Fibroblast of lung (primary cell): ENCODE results near the gene RAD51AP1. TPM values are rescaled to one million over a fixed set of nuclear protein-coding genes. Genes with fewer than 3 reads are reported as not detected.

Experiments used
- DNase-seq, 2 donors: peaks; one replicate each; pipeline versions ENCODE4 v3.0.0 to v3.0.0-alpha.2; 2010; ENCODE audit warnings: low read depth in 2 of 2
- H2AFZ ChIP-seq: 2 replicates; pipeline ENCODE4 v1.5.1; 2012; ENCODE audit warnings: low read length, control low read depth, inconsistent platforms
- H3K27ac ChIP-seq: 2 replicates; pipeline ENCODE4 v1.5.1; 2011; ENCODE audit warnings: low read length, control low read depth; ENCODE audit not compliant: insufficient read depth
- H3K27me3 ChIP-seq: 2 replicates; pipeline ENCODE4 v1.5.1; 2011; ENCODE audit warnings: mild to moderate bottlenecking, low read length; ENCODE audit not compliant: control insufficient read depth, insufficient read depth
- H3K36me3 ChIP-seq: 2 replicates; pipeline ENCODE4 v1.5.1; 2011; ENCODE audit warnings: low read length; ENCODE audit not compliant: control insufficient read depth, insufficient read depth
- H3K4me1 ChIP-seq: 2 replicates; pipeline ENCODE4 v1.5.1; 2011; ENCODE audit warnings: low read length; ENCODE audit not compliant: control insufficient read depth, insufficient read depth; ENCODE audit errors: extremely low read depth
- H3K4me2 ChIP-seq: 2 replicates; pipeline ENCODE4 v1.5.1; 2011; ENCODE audit warnings: low read length, control low read depth; ENCODE audit not compliant: insufficient read depth; ENCODE audit errors: extremely low read depth
- H3K4me3 ChIP-seq, 4 experiments: fragments of 200-600 bp in 1 of 4; sonication (generic) in 1 of 4; replicated peaks in 1 of 4; 2 replicates each; pipeline ENCODE4 v1.5.1; 2011 to 2016; ENCODE audit warnings: low read length in 4 of 4, low read depth in 3 of 4, mild to moderate bottlenecking in 3 of 4, control low read depth in 2 of 4, inconsistent platforms in 1 of 4, mixed read lengths in 1 of 4; ENCODE audit not compliant: insufficient read depth in 1 of 4; ENCODE audit errors: control extremely low read depth in 1 of 4
- H3K79me2 ChIP-seq: 2 replicates; pipeline ENCODE4 v1.5.1; 2012; ENCODE audit warnings: mild to moderate bottlenecking, low read length, inconsistent platforms; ENCODE audit not compliant: control insufficient read depth, insufficient read depth
- H3K9ac ChIP-seq: 2 replicates; pipeline ENCODE4 v1.5.1; 2011; ENCODE audit warnings: mild to moderate bottlenecking, low read length, control low read depth; ENCODE audit not compliant: insufficient read depth
- H3K9me3 ChIP-seq: 2 replicates; pipeline ENCODE4 v1.5.1; 2012; ENCODE audit warnings: low read depth, low read length; ENCODE audit not compliant: control insufficient read depth, insufficient read depth
- H4K20me1 ChIP-seq: 2 replicates; pipeline ENCODE4 v1.5.1; 2011; ENCODE audit warnings: low read length; ENCODE audit not compliant: control insufficient read depth, insufficient read depth; ENCODE audit errors: extremely low read depth
- EZH2 ChIP-seq: IDR thresholded peaks from 2 replicates; pipeline ENCODE4 v1.5.1; 2012; ENCODE audit warnings: low read length, control low read depth, mild to moderate bottlenecking; ENCODE audit errors: missing control alignments
- polyA plus RNA-seq, 2 donors: library from polyadenylated mRNA; depleted of rRNA in 1 of 2; stranded (reverse) in 1 of 2; unstranded in 1 of 2; fragments of >200 nt; gene quantifications; 2 replicates each; pipeline ENCODE4 v1.2.1, GENCODE V29; 2011 to 2012; ENCODE audit warnings: missing spikeins in 1 of 2
- total RNA-seq: library from RNA; depleted of rRNA; stranded (reverse); fragments of >200 nt; gene quantifications from 2 replicates; pipeline ENCODE4 v1.2.1, GENCODE V29; 2014
- TF ChIP-seq, protein P1 (sequence below), 2 donors: IDR thresholded peaks in 1 of 2; conservative IDR thresholded peaks in 1 of 2; 1 replicate in 1 of 2; 2 replicates in 1 of 2; pipeline ENCODE4 v1.5.1; 2011 to 2012; ENCODE audit warnings: low read length in 2 of 2, control low read depth in 1 of 2, inconsistent platforms in 1 of 2, low read depth in 1 of 2, mild to moderate bottlenecking in 1 of 2

The RAD51AP1 gene
- total and polyA plus RNA-seq, 2 donors (not counting 1 experiment from before 2014, with no cell fraction given), result 4.1 to 11.0 TPM

DNA sequence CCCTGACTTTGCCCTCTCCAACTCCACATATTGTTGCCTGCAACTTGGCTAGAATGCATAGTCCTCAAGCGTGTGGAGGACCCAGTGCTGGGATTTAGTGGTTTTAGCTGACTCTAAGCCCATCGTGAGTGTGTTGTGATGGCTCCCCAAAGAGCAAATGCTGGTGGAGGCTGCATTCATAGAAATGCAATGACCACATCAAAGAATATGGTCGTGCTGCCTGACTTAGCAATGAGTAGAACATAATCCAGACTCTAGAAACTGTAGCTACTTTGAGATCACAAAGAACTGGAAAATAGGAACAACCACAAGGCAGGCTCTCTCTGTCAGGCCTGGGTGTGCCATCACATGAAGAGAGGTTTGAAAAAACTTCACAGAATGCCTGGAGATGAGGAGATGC, 24.6 kb downstream of the RAD51AP1 start:
- TF ChIP-seq, protein P1, sequence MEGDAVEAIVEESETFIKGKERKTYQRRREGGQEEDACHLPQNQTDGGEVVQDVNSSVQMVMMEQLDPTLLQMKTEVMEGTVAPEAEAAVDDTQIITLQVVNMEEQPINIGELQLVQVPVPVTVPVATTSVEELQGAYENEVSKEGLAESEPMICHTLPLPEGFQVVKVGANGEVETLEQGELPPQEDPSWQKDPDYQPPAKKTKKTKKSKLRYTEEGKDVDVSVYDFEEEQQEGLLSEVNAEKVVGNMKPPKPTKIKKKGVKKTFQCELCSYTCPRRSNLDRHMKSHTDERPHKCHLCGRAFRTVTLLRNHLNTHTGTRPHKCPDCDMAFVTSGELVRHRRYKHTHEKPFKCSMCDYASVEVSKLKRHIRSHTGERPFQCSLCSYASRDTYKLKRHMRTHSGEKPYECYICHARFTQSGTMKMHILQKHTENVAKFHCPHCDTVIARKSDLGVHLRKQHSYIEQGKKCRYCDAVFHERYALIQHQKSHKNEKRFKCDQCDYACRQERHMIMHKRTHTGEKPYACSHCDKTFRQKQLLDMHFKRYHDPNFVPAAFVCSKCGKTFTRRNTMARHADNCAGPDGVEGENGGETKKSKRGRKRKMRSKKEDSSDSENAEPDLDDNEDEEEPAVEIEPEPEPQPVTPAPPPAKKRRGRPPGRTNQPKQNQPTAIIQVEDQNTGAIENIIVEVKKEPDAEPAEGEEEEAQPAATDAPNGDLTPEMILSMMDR (conservative IDR thresholded peaks at IDR 0.05 in 1 of 2, IDR thresholded peaks at IDR 0.05 in 1 of 2; ENCODE audit: low read depth in 1 of 2, low read length in 2 of 2), result no peak
- no peak for TF ChIP-seq EZH2
- no peak for DNase-seq
- no peak overlapping the region for H2AFZ ChIP-seq

DNA sequence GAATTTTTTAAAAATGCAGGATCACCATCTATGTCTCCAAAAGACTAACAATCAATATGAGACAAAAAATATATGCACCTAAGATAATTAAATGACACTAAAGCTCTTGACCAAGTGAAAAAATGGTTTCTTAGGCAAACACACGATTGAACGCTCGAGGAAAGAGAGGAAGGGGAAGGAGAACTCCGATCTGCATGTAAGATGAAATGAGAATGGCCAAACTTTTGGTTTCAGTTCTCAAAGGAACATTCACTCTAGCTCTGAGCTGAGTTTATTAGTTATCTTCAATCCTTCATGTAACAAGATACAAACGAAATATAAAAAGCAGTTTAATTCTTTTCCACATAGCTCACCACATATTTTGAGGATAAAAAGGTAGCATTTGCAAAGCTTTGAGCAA, 26.1 kb downstream of the RAD51AP1 start:
- Histone ChIP-seq H3K27me3 (no peaks in the 10 kb centered on the region), H3K4me3 (no peak overlapping the region), H4K20me1 (no peaks in the 10 kb centered on the region), H3K27ac (no peak overlapping the region), H3K9me3 (no peaks in the 10 kb centered on the region), H2AFZ (no peak overlapping the region), H3K9ac (no peak overlapping the region), H3K4me1 (peaks cover 6% of the 10 kb centered on the region), H3K36me3 (no peaks in the 10 kb centered on the region), H3K4me2 (no peak overlapping the region), H3K79me2 (no peaks in the 10 kb centered on the region)
- TF ChIP-seq, protein P1 (conservative IDR thresholded peaks at IDR 0.05 in 1 of 2, IDR thresholded peaks at IDR 0.05 in 1 of 2; ENCODE audit: low read depth in 1 of 2, low read length in 2 of 2), result no peak
- no peak for TF ChIP-seq EZH2
- DNase-seq, result no peak

More for the DNA sequence above, 24.6 kb downstream of the RAD51AP1 start:
- Histone ChIP-seq H3K4me1 (peaks cover 6% of the 10 kb centered on the region), H3K36me3 (no peaks in the 10 kb centered on the region), H3K4me2 (no peak overlapping the region), H3K4me3 (no peak overlapping the region), H3K27ac (no peak overlapping the region), H3K9ac (no peak overlapping the region), H3K9me3 (no peaks in the 10 kb centered on the region), H4K20me1 (no peaks in the 10 kb centered on the region), H3K79me2 (no peaks in the 10 kb centered on the region), H3K27me3 (no peaks in the 10 kb centered on the region)

DNA sequence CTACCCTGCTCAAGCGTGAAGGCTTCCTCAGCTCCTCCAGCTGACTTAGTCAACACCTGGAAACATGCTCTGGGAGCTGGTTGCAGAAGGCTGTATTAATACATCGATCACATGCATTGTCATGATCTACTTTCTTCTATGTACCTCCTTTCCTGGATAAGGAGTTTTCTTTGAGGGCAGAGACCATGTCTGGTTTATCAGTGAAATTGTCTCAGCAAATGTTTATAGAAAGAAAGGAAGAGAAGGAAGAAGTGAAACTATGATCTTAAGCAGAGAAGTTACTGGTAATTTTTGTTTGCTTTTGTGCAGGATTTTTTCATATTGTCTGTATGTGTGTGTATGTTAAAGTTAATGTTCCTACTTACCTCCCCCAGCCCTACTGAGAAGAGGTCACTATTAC, 27.8 kb downstream of the RAD51AP1 start:
- H3K36me3 ChIP-seq, result no peaks in the 10 kb centered on the region
- no peak for DNase-seq

More for the DNA sequence above, 27.8 kb downstream of the RAD51AP1 start:
- H3K4me3 ChIP-seq, result no peak overlapping the region
- H4K20me1 ChIP-seq, result no peaks in the 10 kb centered on the region
- no peak overlapping the region for H3K27ac ChIP-seq
- no peaks in the 10 kb centered on the region for H3K27me3 ChIP-seq
- H3K9ac ChIP-seq, result no peak overlapping the region
- H3K4me2 ChIP-seq, result no peak overlapping the region
- H3K79me2 ChIP-seq, result no peaks in the 10 kb centered on the region
- no peaks in the 10 kb centered on the region for H3K9me3 ChIP-seq
- H3K4me1 ChIP-seq, result peaks cover 6% of the 10 kb centered on the region
- no peak for TF ChIP-seq EZH2
- TF ChIP-seq, protein P1 (conservative IDR thresholded peaks at IDR 0.05 in 1 of 2, IDR thresholded peaks at IDR 0.05 in 1 of 2; ENCODE audit: low read depth in 1 of 2, low read length in 2 of 2), result no peak
- no peak overlapping the region for H2AFZ ChIP-seq
